ENCODE results near the gene BMF.

DNA sequence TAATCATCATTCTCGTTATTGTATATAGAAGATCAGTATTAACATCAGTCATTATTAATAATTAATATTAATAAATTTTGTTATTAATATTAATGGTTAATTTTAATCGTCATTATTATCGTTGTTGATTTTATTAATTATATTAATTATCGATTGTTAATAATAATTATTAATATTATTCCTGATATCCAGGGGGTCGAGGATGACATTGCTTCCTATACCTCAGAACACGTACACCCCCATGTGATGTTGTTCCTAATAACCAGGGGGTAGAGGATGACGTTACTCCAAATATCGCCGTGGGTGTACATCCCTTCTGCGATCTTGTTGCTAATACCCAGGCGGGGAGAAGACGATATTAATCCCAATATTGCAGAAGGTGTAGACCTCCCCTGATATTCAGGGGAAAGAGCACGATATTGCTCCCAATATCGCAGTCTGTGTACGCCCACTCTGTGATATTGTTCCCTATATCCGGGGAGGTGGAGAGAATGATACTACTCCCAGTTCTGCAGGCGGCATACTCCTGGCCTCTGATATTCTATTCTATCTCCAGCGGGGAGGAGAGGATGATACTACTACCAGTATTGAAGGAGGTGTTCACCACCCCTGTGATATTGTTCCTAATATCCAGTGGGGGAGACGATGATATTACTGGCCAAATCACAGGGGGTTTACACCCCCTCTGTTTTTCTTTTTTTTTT lies 22.3 kb upstream of the BMF start:
- TF ChIP-seq, protein P1, sequence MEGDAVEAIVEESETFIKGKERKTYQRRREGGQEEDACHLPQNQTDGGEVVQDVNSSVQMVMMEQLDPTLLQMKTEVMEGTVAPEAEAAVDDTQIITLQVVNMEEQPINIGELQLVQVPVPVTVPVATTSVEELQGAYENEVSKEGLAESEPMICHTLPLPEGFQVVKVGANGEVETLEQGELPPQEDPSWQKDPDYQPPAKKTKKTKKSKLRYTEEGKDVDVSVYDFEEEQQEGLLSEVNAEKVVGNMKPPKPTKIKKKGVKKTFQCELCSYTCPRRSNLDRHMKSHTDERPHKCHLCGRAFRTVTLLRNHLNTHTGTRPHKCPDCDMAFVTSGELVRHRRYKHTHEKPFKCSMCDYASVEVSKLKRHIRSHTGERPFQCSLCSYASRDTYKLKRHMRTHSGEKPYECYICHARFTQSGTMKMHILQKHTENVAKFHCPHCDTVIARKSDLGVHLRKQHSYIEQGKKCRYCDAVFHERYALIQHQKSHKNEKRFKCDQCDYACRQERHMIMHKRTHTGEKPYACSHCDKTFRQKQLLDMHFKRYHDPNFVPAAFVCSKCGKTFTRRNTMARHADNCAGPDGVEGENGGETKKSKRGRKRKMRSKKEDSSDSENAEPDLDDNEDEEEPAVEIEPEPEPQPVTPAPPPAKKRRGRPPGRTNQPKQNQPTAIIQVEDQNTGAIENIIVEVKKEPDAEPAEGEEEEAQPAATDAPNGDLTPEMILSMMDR (IDR thresholded peaks at IDR 0.05): no peak
- no peak for TF ChIP-seq POLR2A (IDR thresholded peaks at IDR 0.05)

Data from thyroid gland (tissue), 4 donors.